ENCODE data around the gene LST1.

LST1 gene

GRCh38 chr6:31573239-31574105 lies 12.6 kb upstream of the LST1 start:
- Histone ChIP-seq H3K27me3 (no peaks in the 10 kb centered on the region), H3K36me3 (peaks cover 10% of the 10 kb centered on the region), H3K4me1 (ENCODE audit: control insufficient read depth in 1 of 2, insufficient read depth in 1 of 2, low read depth in 1 of 2, low read length in 1 of 2) (peaks cover 37 to 42% of the 10 kb centered on the region in 2 experiments), H3K9me3 (no peaks in the 10 kb centered on the region), H3K4me3 (ENCODE audit: low read depth in 1 of 2, low read length in 1 of 2) (no peak overlapping the region), H3K27ac (no peak overlapping the region)
- TF ChIP-seq CTCF (IDR thresholded peaks at IDR 0.05), result no peak

GRCh38 chr6:31574106-31575061 lies 11.7 kb upstream of the LST1 start:
- TF ChIP-seq CTCF (IDR thresholded peaks at IDR 0.05), result no peak
- Histone ChIP-seq H3K4me3 (ENCODE audit: low read depth in 1 of 2, low read length in 1 of 2) (peak overlapping the region; percentile 65 to 67), H3K4me1 (ENCODE audit: control insufficient read depth in 1 of 2, insufficient read depth in 1 of 2, low read depth in 1 of 2, low read length in 1 of 2) (peaks cover 28 to 33% of the 10 kb centered on the region in 2 experiments), H3K27ac (peak overlapping the region; percentile 84), H3K27me3 (no peaks in the 10 kb centered on the region), H3K9me3 (no peaks in the 10 kb centered on the region), H3K36me3 (peaks cover 10% of the 10 kb centered on the region)

- peaks cover 38 to 43% of the 10 kb centered on the region in 2 experiments for H3K4me1 ChIP-seq (ENCODE audit: control insufficient read depth in 1 of 2, insufficient read depth in 1 of 2, low read depth in 1 of 2, low read length in 1 of 2)
- peaks cover 14% of the 10 kb centered on the region for H3K36me3 ChIP-seq
- H3K27ac ChIP-seq, result peak within 1 kb of the TSS; percentile 84
- no peaks in the 10 kb centered on the region for H3K9me3 ChIP-seq
- no peaks in the 10 kb centered on the region for H3K27me3 ChIP-seq
- TF ChIP-seq CTCF (IDR thresholded peaks at IDR 0.05), result no peak
- H3K4me3 ChIP-seq (ENCODE audit: low read depth in 1 of 2, low read length in 1 of 2), result peak within 1 kb of the TSS; percentile 65 to 67
Observed at GRCh38 chr6:31575335-31575901, 10.7 kb upstream of the LST1 start, which contains the start of gene TNF. Gene TNF, plus strand, starts transcription at chr6:31575565. Its CDS starts 177 bp downstream, at chr6:31575742.

- H3K27ac ChIP-seq, result peak overlapping the region; percentile 84
- peak overlapping the region; percentile 65 to 67 for H3K4me3 ChIP-seq (ENCODE audit: low read depth in 1 of 2, low read length in 1 of 2)
- no peaks in the 10 kb centered on the region for H3K9me3 ChIP-seq
- peaks cover 15% of the 10 kb centered on the region for H3K36me3 ChIP-seq
- H3K4me1 ChIP-seq (ENCODE audit: control insufficient read depth in 1 of 2, insufficient read depth in 1 of 2, low read depth in 1 of 2, low read length in 1 of 2), result peaks cover 40 to 49% of the 10 kb centered on the region in 2 experiments
- no peak for TF ChIP-seq CTCF (IDR thresholded peaks at IDR 0.05)
- no peaks in the 10 kb centered on the region for H3K27me3 ChIP-seq
Observed at GRCh38 chr6:31575952-31576685, 10.0 kb upstream of the LST1 start.
